HG02981 (cell line): ENCODE measurements around the gene MAPK9.
A peak's percentile ranks its signal among the peaks of the same experiment; 100 is the strongest.
"Not testable (repeated sequence)": the region's sequence is repeated elsewhere in the genome, so short reads cannot be mapped to it uniquely, and the experiment has no call there.

Experiments
- ATAC-seq: cut with Tn5 transposase; IDR thresholded peaks from one replicate; pipeline ENCODE4 v1.9.1; 2021; ENCODE audit warnings: mild to moderate bottlenecking, moderate library complexity; ENCODE audit not compliant: unreplicated experiment

The MAPK9 gene

DNA sequence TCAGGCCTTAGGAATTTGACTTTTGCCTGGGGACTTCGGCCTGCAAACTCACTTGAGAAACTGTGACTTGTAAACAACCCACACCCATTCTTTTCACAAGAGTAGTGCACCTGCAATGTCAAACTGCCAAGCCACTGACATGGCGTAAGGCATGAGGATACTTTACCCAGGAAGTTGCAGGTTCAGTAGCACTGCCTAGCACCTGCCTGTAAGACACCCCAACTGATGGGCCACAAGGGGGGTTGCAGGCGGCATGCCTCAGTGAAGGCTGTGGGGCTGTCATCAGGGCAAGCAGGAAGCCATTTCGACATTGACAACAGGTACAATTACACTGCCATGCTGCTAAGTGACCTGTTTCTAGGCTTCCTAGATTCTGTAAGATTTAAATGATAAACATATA is 41.6 kb downstream of the MAPK9 start:
- no peak for ATAC-seq

DNA sequence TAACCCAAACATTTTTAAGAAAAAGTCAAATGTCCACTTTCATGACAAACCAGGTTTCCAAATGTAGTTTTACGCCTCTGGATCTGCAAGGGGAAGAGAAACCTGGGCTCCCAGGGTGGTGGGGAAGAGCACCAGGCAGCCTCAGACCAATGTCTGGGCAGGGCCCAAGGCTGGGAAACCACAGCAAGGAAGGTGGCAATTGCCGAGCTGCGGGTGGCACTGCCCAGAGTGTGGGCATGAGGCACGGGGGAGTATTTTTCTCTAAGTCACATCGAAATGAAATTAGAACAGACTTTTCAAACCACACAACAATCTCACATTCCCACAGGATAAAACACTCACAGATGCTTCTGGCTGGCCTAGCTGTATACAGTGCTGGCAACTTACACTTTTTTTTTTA is 50.3 kb downstream of the MAPK9 start:
- ATAC-seq = no peak

DNA sequence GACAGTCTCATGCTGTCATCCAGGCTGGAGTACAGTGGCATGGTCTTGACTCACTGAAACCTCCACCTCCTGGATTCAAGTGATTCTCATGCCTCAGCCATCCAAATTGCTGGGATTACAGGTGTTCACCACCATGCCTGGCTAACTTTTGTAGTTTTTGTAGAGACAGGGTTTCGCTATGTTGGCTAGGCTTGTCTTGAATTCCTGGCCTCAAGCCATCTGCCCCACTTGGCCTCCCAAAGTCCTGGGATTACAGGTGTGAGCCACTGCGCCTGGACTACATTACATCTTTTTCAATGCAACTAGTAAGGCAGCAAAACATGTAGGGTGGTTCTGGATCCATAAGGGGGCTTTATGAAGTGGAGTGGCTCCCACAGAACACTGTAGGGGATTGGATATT is 53.3 kb downstream of the MAPK9 start:
- ATAC-seq = no peak

DNA sequence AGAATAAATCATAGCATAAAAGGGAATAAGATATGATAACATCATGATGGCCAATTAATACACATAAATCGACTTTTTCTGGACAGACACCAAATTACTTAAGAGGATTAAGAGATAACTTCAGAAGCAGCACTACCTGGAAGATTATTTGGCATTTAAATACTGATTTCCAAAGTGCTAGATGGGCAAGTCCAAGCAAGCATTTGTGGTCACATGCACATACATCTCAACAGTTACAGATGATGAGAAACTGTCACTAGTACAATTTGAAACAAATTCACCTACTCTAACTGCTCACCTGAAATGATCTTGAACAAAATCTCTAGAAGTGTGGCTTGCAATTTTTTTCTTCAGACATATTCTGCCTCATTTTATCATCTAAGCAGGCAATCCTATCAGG is 56.0 kb downstream of the MAPK9 start:
- ATAC-seq = no peak

DNA sequence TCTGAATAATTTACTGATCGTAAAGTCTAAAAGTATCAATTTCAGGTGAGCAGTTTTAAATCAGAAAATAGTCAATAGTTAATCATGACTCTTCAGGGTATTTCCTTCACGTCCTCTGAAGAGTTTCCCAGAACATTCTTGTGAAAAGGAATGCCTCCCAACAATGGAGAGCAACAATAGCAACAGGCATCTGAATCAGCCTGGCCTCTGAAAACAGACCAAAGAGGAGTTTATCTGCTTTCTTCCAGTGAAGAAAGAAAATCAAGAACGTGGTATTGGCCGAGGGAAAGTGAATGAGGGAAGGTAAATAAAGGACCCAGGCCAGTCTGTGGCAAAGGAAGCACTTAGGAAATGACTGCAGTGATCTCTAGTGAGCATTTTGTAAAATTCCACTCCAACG is 56.8 kb downstream of the MAPK9 start:
- no peak for ATAC-seq

DNA sequence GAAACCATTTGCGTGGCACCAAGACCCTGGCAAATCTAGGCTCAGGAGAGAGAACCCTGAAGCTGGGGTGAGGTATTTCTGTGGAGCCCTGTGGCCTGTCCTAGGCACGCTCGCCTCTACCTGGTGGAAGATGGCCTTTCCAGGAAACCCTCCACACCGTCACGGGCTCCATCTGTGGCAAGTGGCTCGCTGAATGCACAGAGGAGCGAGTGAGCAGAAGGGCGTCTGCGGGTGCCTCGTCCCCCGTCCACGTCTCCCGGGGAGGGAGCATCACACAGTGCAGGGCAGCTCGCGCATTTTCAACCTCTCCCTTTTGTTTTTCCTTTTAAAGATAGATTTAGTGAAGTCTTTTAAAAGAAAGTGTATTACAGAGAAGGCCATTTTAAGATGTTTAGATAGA is 57.6 kb downstream of the MAPK9 start:
- no peak for ATAC-seq

DNA sequence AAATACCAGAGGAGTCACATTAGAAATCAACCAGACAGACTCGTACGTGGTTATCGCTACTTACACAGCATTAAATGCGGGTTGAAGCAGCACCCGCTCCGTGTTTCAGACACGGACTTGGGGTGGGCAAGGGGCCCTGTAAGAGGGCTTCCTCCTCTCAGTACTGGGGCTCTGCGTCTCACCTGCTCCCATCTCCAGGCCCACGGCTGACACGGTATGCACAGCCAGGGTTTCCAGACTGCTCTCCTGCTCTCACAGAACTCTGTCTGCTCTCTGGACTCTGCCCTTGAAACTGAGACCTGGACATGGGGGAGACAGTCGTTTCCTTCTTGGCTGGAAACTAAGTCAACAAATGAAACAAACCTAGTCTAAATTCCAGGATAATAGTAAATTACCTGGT is 58.2 kb downstream of the MAPK9 start:
- no peak for ATAC-seq

DNA sequence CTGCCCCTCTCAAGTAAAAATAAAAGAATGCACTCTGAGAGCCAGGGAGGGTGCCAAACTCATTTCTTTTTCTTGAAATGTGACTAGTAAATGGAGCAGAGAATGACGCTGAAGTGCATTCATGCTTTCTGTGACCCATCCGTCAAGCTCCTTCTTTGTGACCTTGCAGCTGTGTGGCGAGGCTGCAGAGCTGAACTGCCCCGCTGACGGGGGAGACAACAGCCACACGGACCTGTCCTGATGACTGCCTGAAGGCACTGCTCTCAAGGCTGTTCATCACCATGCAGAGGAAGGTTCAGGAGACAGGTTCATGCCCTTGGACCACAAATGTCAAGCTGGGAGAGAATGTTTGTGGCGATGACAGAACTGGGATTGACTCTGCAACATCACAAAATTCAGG is 61.9 kb downstream of the MAPK9 start:
- ATAC-seq = no peak

DNA sequence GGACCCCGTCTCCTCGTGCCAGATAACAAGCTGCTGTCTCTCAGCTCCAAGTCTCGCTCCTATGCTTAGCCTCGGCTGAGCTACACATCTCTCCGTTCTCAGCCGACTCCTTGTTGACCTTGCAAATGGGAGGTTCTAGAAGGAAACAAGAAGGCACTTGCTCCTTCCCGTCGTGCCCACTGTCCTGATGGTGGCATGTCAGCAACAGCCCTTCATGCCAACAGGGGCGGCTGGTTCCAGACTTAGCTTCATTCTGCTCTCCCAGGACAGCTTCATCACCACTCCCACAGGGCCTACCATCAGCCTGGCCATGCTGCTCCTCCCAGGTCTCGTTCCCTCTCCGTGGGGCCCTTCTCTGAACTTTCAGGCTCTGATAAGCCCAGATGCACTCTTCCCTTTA is 69.8 kb downstream of the MAPK9 start:
- no peak for ATAC-seq

DNA sequence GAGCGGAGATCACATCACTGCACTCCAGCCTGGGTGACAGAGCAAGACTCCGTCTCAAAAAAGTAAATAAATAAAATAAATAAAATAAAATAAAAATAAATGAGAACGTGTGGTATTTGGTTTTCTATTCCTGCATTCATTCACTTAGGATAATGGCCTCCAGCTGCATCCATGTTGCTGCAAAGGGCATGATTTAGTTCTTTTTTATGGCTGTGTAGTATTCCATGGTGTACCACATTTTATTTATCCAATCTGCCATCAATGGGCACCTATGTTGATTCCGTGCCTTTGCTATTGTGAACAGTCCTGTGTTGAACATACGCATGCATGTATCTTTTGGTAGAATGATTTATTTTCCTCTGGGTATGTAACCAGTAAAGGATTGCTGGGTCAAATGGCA is 74.1 kb downstream of the MAPK9 start:
- ATAC-seq = no peak

DNA sequence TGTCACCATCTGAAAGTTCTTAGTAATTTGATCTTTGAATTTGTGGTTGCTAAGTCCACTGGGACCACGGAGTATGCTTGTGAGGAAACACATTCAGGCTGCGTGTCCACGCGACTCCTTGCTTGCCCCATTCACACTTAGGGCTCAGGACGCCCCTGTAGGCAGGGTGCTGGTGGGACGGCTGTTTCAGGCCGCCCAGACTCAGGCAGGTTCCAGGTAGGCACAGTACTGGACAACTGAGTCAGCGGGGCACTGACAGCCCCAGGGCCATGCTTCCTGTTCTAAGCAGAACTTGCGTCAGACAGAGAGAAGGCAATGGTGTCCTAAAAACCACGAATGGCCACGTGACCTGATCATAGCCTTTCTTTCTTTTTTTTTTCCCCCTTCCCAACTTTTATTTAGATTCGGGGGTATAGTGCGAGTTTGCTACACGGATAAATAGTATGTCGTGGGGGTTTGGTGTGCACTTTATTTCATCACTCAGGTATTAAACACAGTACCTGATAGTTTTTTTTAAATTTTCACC is 75.2 kb downstream of the MAPK9 start:
- no peak for ATAC-seq

DNA sequence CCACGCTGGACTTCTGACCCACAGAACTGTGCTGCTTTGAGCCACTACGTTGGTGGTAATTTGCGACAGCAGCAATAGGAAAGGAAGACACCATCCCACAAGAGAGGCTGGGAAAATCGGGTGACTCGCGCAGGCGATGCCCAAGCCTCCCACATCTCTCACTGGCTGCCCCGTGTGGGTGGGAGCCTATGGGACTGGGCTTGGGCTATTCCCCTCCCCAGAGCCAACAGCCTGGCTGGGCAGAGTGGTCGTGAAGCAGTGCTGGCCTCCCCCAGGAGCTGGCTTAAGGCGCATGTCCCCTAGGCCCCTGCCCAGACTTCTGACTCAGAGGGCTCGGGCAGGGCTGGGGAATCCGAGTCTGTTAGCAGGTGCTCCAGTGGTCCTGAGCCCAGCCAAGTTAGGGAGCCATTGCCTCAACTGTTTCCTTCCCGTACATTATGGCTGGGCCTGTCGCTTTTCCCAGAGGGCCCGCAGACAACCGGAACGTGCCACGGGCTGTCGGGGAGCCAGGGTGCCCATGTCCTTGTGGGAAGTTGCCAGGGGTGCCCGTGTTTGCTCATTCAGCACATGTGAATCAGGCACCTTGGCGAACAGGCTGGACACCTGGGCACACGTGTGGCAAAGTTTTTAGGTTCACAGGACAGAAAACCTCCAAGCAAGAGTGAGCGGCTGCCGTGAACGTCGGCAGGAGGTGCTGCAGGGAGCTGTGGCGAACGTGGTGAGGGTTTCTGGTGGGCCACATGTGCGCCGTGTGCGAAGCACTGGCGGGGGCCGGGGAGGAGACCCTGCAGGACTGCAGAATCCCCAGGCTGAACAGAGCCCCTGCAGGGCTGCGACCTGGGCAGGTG is 75.9 kb downstream of the MAPK9 start:
- no peak for ATAC-seq

DNA sequence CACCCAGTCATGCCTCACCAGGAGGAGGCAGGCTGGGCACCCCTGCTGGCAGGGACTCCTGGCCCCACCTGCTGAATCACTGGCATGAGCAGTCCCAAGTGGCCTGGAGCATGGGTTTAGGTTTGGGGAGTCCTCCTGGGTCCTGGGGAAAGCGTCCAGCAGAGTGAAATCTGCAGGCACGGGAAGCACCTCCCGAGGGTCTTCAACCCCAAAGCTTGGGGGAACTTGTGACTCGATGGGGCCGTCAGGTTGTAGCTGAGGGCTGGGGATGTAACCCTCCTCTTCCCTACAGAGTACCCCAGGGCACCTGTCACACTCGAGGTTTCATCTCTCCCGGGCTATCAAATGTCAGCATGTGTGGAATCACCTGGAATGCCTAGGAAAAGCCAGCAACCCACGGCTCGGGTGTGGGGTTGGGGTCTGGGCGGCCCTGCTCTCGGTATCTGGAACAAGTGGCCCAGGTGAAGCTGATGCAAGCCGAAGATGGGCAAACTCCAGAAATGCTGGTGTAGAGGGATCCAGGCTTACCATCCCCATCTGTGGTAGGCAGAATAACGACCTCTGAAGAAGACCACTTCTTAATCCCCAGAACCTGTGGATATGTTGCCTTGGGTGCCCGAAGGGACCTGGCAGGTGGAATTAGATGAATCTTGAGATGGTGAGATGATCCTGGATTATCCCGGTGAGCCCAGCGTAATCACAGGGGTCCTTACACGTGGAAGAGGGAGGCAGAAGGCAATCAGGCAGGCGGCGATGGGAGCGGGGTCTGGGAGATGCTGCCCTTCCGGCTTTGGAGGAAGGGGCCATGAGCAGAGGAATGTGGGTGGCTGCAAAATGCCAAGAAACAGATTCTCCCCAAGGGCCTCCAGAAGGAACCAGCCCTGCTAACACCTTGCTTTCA is 76.8 kb downstream of the MAPK9 start:
- no peak for ATAC-seq

DNA sequence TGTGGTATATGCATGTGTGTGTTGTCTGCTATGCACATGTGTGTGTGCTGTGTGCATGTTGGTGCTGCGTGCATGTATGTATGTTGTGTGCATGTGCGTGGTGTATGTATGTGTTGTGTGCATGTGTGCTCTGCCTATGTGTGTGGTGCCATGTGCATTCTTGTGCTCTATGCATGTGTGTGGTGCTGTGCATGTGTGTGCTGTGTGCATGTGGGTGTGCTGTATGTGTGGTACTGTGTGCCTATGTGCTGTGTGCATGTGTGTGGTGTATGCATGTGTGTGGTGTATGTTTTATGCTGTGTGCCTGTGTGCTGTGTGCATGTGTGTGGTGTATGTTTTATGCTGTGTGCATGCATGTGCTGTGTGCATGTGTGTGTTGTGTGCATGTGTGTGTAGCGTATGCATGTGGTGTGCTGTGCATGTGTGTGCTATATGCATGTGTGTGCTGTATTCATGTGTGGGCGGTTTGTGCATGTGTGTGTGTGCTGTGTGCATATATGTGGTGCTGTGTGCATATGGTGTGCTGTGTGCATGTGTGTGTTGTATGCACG is 78.2 kb downstream of the MAPK9 start:
- ATAC-seq = no peak

DNA sequence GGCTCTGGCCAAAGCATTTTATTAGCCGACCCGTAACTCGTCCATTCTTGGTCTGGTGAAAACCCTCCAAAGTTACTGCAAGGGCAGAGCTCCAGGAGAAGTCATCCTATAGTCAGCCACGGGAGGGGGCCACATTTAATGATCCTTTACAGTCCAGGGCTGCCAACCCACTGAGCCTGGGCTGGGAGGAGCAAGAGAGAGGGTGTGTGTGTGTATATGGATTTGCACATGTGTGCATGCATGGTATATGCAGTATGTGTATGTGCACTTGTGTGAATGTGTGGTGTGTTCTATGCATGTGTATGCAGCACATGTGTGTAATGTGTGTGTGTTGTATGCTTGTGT is 78.7 kb downstream of the MAPK9 start:
- ATAC-seq = no peak

DNA sequence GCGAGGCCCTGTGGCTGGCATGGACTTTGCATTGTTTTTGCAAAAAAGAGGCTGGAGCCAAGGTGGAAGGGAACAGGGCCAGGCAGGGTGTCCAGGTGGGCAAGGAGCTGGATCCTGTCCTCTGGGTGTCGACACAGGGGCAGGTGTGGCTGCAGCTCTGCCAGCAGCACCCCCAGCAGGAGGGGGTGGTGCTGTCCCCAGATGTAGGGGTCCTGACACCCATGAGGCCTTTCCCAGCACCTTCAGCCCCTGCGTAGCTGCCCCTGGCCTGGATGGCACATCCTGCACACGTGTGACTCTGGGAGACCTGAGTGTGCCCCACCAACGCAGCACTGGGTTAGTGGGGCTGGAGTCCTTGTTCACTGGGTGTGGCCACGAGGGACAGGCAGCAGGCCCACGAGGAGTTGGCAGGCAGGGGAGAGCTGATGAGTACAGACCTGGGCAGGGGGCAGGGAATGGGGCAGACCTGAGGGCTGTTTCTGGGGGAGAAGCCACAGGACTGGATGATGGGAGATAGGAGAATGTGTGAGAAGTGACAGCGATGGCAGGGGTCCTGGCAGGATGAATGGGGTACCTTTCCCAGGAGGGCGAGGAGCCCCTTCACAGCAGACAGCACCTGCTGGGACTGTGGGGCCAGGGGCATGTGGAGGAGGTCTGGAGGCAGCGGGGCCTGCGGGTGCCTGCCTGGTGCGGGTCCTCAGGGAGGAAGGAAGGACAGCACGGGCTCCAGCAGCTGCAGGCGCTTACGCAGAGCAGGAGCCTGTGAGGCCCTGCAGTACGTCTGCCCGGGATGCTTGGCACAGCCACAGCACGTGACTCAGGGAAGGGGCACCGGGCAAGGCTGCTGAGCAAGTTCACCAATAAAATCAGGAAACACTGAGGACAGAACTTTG is 79.3 kb downstream of the MAPK9 start:
- no peak for ATAC-seq

DNA sequence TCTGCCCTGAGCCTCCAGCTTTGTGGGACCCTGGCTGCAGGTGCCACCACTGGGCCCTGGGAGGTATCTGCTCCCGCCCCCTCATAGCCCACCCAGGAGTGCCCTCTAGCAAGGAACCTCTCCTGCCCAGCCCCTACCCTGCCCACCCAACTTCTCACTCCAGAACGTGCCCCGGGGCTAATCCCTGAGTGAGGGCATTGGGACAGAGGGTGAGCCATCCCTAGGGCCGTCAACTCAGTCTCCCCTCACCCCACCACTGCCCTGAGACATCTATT is 80.2 kb downstream of the MAPK9 start:
- no peak for ATAC-seq

DNA sequence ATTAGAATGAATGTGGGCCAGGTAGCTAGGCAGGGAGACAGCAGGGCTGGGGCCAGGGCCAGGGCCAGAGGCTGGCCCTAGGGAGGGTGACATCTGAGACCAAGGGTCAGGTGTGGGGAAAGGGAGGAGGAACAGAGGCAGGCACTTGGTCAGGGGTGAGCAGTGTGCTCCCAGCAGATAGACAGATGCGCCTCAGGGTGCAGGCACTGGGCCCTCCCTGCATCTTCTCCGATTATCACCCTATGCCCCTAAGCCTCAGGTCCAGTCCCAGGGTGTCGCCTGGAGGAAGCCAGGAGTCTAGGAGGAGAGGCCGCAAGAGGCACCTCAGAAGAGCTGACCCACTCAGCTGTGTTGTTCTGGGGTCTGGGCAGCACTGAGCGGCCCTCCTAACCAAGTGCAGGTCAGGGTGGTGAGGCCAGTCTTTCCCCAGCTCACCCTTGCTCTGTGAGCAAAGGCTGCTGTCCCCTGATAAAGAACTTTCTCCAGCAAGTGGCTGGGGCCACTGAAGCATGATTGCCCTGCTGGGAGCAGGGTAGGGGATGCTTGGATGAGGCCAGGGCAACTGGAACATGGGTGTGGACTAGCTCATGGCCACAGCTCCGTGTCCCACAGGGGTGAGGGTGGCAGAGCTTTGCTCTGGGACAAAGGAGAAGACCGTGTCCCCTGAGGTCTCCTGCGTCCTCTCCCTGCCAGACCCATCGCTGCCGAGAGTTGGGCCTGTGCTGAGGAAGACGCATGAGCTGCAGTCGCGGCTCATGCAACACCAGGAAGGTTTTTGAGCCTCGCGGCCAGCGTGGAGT is 80.7 kb downstream of the MAPK9 start:
- ATAC-seq = no peak

DNA sequence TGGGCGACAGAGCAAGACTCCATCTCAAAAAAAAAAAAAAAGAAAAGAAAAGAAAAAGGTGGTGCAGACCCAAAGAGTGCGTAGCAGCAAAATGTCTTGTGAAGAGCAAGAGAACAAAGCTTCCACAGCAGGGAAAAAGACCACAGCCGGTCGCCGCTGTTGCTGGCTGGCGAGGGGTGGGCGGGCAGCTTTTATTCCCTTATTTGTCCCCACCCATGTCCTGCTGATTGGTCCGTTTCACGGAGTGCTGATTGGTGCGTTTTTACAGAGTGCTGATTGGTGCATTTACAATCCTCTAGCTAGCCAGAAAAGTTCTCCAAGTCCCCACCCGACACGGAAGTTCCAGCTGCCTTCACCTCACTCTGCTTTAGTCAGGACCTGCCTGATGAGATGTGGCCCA is 81.8 kb downstream of the MAPK9 start:
- not testable (repeated sequence) for ATAC-seq

DNA sequence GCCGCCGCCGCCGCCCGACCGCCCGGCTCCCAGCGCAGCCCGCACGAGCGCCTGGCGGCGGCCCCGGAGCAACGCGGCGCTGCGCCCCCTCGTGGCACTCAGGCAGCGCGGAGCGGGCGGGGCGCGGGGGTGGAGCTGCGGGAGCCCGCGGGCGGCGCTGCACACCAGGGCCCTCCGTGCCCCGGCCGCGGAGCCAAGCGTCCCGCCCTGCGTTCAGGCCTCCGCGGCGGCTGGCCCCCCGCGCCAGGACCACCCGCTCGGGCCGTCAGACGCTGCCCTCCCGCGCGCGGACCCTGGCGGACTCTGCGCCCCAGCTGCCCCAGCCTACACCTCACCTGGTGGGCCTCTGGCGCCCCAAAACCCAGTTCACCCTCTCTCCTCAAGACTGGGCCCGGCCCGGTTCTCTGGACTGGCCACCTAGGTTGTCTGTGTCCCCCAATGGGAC is 82.7 kb downstream of the MAPK9 start, which contains the start of gene RASGEF1C:
Gene RASGEF1C, minus strand, starts transcription at position 75 of the 445 bp plus-strand sequence. CDS start 71,159 bp downstream, outside the sequence.
- peak; percentile 76 for ATAC-seq
